OCI-LY1 (cell line): ENCODE results near the gene HTR2A.

Source experiments
- EZH2 ChIP-seq: fragments of 200-600 bp; sonication (generic), shearing (Covaris generic); IDR thresholded peaks from 2 replicates; pipeline ENCODE4 v1.8.0; 2017; ENCODE audit warnings: borderline replicate concordance, mixed run types, mild to moderate bottlenecking, antibody characterized with exemption, low read length, moderate library complexity, mixed read lengths
- TF ChIP-seq, protein P1 (sequence below): fragments of 200-600 bp; sonication (generic), shearing (Covaris generic); IDR thresholded peaks from 2 replicates; pipeline ENCODE4 v1.5.1; 2017; ENCODE audit warnings: mild to moderate bottlenecking, antibody characterized with exemption, low read length, moderate library complexity, mixed read lengths

DNA sequence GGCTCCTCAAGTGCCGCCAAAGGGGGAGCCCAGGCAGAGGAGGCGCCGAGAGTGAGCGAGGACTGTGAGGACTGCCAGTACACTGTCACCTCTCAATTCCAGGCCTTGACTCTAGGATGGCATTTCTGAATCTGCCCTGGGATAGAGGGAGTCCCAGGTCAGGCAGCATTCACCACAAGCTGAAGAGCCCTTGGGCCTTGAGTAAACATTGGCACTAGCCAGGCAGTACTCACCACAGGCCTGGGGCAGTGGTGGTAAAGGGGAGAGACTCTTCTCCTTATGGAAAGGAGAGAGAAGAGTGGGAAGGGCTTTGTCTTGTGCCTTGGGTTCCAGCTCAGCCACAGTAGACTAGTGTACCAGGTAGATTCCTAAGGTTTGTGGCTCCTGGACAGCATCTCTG lies 39.7 kb upstream of the HTR2A start:
- no peak for TF ChIP-seq EZH2
- TF ChIP-seq, protein P1, sequence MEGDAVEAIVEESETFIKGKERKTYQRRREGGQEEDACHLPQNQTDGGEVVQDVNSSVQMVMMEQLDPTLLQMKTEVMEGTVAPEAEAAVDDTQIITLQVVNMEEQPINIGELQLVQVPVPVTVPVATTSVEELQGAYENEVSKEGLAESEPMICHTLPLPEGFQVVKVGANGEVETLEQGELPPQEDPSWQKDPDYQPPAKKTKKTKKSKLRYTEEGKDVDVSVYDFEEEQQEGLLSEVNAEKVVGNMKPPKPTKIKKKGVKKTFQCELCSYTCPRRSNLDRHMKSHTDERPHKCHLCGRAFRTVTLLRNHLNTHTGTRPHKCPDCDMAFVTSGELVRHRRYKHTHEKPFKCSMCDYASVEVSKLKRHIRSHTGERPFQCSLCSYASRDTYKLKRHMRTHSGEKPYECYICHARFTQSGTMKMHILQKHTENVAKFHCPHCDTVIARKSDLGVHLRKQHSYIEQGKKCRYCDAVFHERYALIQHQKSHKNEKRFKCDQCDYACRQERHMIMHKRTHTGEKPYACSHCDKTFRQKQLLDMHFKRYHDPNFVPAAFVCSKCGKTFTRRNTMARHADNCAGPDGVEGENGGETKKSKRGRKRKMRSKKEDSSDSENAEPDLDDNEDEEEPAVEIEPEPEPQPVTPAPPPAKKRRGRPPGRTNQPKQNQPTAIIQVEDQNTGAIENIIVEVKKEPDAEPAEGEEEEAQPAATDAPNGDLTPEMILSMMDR, result no peak
